NCI-H526 treated with DMSO at 0.1 percent for 48 hours (cell line): Measurements from ENCODE around the gene PRR32.
"Not testable (repeated sequence)": the region's sequence is repeated elsewhere in the genome, so short reads cannot be mapped to it uniquely, and the experiment has no call there.

Source experiments
- DNase-seq: peaks from one replicate; lab custom pipeline; 2025; lab: John Stamatoyannopoulos, UW

Gene PRR32

GRCh38 chrX:126819429-126819828 lies at the start of gene PRR32:
TSS of gene PRR32 (plus strand) at chrX:126819729. CDS start at chrX:126819844, 115 bp downstream.
- DNase-seq, result no peak

- DNase-seq, result peak; percentile 28
Measured at GRCh38 chrX:126770179-126770578, 49.4 kb upstream of the PRR32 start.

- DNase-seq, result no peak
Measured at GRCh38 chrX:126785539-126785938, 34.0 kb upstream of the PRR32 start.

- no peak for DNase-seq
Measured at GRCh38 chrX:126799059-126799458, 20.5 kb upstream of the PRR32 start.

GRCh38 chrX:126806784-126807183 lies 12.7 kb upstream of the PRR32 start:
- not testable (repeated sequence) for DNase-seq

- no peak for DNase-seq
Measured at GRCh38 chrX:126815806-126816205, 3.7 kb upstream of the PRR32 start.

GRCh38 chrX:126820700-126821420 lies 1.3 kb downstream of the PRR32 start:
- no peak for DNase-seq

GRCh38 chrX:126824338-126825007 lies 4.9 kb downstream of the PRR32 start:
- no peak for DNase-seq

GRCh38 chrX:126825566-126826193 lies 6.2 kb downstream of the PRR32 start:
- DNase-seq, result no peak

- DNase-seq, result no peak
Measured at GRCh38 chrX:126836186-126836585, 16.7 kb downstream of the PRR32 start.

GRCh38 chrX:126847143-126847542 lies 27.6 kb downstream of the PRR32 start:
- DNase-seq, result no peak

- no peak for DNase-seq
Measured at GRCh38 chrX:126855839-126856524, 36.5 kb downstream of the PRR32 start.
